MM.1S (cell line): Measurements from ENCODE around the gene PHF11.

Source experiments
- DNase-seq: peaks from one replicate; pipeline ENCODE4 v3.0.0-alpha.2; 2015
- H2AFZ ChIP-seq: fragments of 300-600 bp; sonication (generic); 2 replicates; pipeline ENCODE4 v1.6.0; 2016; ENCODE audit warnings: antibody characterized with exemption, low read length
- H3F3A ChIP-seq: fragments of 300-600 bp; sonication (generic); 2 replicates; pipeline ENCODE4 v1.6.1; 2016; ENCODE audit warnings: mild to moderate bottlenecking, antibody characterized with exemption, low read length, moderate library complexity, mixed read lengths; ENCODE audit not compliant: insufficient read depth
- H3K27ac ChIP-seq: fragments of 300-600 bp; sonication (generic); 2 replicates; pipeline ENCODE4 v1.5.1; 2016; ENCODE audit warnings: mild to moderate bottlenecking, low read length
- H3K27me3 ChIP-seq: fragments of 300-600 bp; sonication (generic); replicated peaks from 2 replicates; pipeline ENCODE4 v1.6.0; 2016; ENCODE audit warnings: low read length; ENCODE audit not compliant: insufficient read depth
- H3K36me3 ChIP-seq: fragments of 300-600 bp; sonication (generic); replicated peaks from 2 replicates; pipeline ENCODE4 v1.6.1; 2016; ENCODE audit warnings: mild to moderate bottlenecking, low read length, mixed read lengths; ENCODE audit not compliant: insufficient read depth
- H3K4me1 ChIP-seq: fragments of 300-600 bp; sonication (generic); 2 replicates; pipeline ENCODE4 v1.6.1; 2016; ENCODE audit warnings: low read length, mixed read lengths
- H3K4me2 ChIP-seq: fragments of 300-600 bp; sonication (generic); 2 replicates; pipeline ENCODE4 v1.6.0; 2016; ENCODE audit warnings: low read depth, low read length
- H3K4me3 ChIP-seq: fragments of 300-600 bp; sonication (generic); 2 replicates; pipeline ENCODE4 v1.5.1; 2016; ENCODE audit warnings: low read length, mixed read lengths
- H3K79me2 ChIP-seq: fragments of 300-600 bp; sonication (generic); 2 replicates; pipeline ENCODE4 v1.6.1; 2016; ENCODE audit warnings: mixed run types, low read length, mixed read lengths
- H3K9ac ChIP-seq: fragments of 300-600 bp; sonication (generic); 2 replicates; pipeline ENCODE4 v1.6.1; 2016; ENCODE audit warnings: low read length, mixed read lengths
- H3K9me2 ChIP-seq: fragments of 300-600 bp; sonication (generic); replicated peaks from 2 replicates; pipeline ENCODE4 v1.6.1; 2016; ENCODE audit warnings: mild to moderate bottlenecking, low read length, mixed read lengths; ENCODE audit not compliant: insufficient read depth
- H3K9me3 ChIP-seq: fragments of 300-600 bp; sonication (generic); replicated peaks from 2 replicates; pipeline ENCODE4 v1.6.1; 2016; ENCODE audit warnings: mild to moderate bottlenecking, low read length, mixed read lengths; ENCODE audit not compliant: insufficient read depth
- H4K20me1 ChIP-seq: fragments of 300-600 bp; sonication (generic); 2 replicates; pipeline ENCODE4 v1.6.1; 2016; ENCODE audit warnings: mild to moderate bottlenecking, low read length, moderate library complexity, mixed read lengths; ENCODE audit not compliant: insufficient read depth
- CTCF ChIP-seq: fragments of 300-600 bp; sonication (generic); IDR thresholded peaks from 2 replicates; pipeline ENCODE4 v1.5.1; 2016; ENCODE audit warnings: antibody characterized with exemption, low read length, mixed read lengths
- EZH2 ChIP-seq: fragments of 300-600 bp; sonication (generic); optimal IDR thresholded peaks from 2 replicates; pipeline ENCODE3; 2017; ENCODE audit warnings: low read depth, mild to moderate bottlenecking, antibody characterized with exemption, low read length, mixed read lengths
- EZH2phosphoT487 ChIP-seq: fragments of 300-600 bp; sonication (generic); IDR thresholded peaks from 2 replicates; pipeline ENCODE4 v1.6.1; 2018; ENCODE audit warnings: antibody characterized with exemption, low read length

The PHF11 gene

DNA sequence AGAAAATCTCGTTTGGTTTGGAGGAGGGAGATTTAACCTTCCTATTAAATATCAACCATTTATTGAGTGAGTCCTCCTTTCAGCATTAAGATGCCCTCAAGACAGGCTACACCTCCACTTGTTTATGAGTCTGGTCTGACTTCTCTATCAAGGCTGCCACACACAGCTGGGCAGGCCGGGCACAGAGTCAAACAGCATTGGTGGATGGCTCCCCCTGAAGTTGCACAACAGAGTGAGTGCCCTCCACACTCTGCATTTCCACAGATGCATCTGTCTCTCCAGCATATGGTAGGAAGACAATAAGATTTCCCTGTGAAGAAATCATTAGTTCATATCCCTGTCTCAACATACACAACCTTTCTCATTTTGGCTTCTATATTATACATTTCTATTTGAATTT is 31.4 kb downstream of the PHF11 start:
- Histone ChIP-seq H2AFZ (no peak overlapping the region), H3K4me2 (no peak overlapping the region), H3K27me3 (no peaks in the 10 kb centered on the region), H3K9me3 (no peaks in the 10 kb centered on the region), H3K4me3 (no peak overlapping the region), H3K27ac (no peak overlapping the region), H3K9me2 (no peaks in the 10 kb centered on the region), H4K20me1 (no peaks in the 10 kb centered on the region), H3K4me1 (no peaks in the 10 kb centered on the region), H3K36me3 (no peaks in the 10 kb centered on the region), H3K9ac (no peak overlapping the region), H3F3A (no peaks in the 10 kb centered on the region), H3K79me2 (no peaks in the 10 kb centered on the region)
- no peak for TF ChIP-seq CTCF
- TF ChIP-seq EZH2phosphoT487: no peak
- TF ChIP-seq EZH2: no peak
- DNase-seq: no peak

GRCh38 chr13:49528161-49528560 is 32.4 kb downstream of the PHF11 start:
- H3K4me3 ChIP-seq: no peak overlapping the region
- DNase-seq: no peak
- H3K9ac ChIP-seq: no peak overlapping the region
- H3K9me2 ChIP-seq: no peaks in the 10 kb centered on the region
- TF ChIP-seq EZH2 (no peak), EZH2phosphoT487 (no peak), CTCF (no peak)
- no peaks in the 10 kb centered on the region for H3K79me2 ChIP-seq
- H3K36me3 ChIP-seq: no peaks in the 10 kb centered on the region
- no peak overlapping the region for H3K4me2 ChIP-seq
- H2AFZ ChIP-seq: no peak overlapping the region
- H3K9me3 ChIP-seq: no peaks in the 10 kb centered on the region
- no peaks in the 10 kb centered on the region for H3K4me1 ChIP-seq
- H3F3A ChIP-seq: no peaks in the 10 kb centered on the region
- H3K27me3 ChIP-seq: no peaks in the 10 kb centered on the region
- H3K27ac ChIP-seq: no peak overlapping the region
- H4K20me1 ChIP-seq: no peaks in the 10 kb centered on the region

- no peak overlapping the region for H3K27ac ChIP-seq
- no peaks in the 10 kb centered on the region for H3K36me3 ChIP-seq
- no peaks in the 10 kb centered on the region for H3F3A ChIP-seq
- no peak overlapping the region for H3K4me3 ChIP-seq
- H3K9ac ChIP-seq: no peak overlapping the region
- no peaks in the 10 kb centered on the region for H3K9me3 ChIP-seq
- H3K9me2 ChIP-seq: no peaks in the 10 kb centered on the region
- H3K4me2 ChIP-seq: no peak overlapping the region
- H4K20me1 ChIP-seq: no peaks in the 10 kb centered on the region
- no peaks in the 10 kb centered on the region for H3K79me2 ChIP-seq
- H3K27me3 ChIP-seq: no peaks in the 10 kb centered on the region
- TF ChIP-seq EZH2 (no peak), EZH2phosphoT487 (no peak), CTCF (no peak)
- no peaks in the 10 kb centered on the region for H3K4me1 ChIP-seq
- no peak for DNase-seq
- H2AFZ ChIP-seq: no peak overlapping the region
Measured at GRCh38 chr13:49530457-49530856, 34.7 kb downstream of the PHF11 start.
